C4-2B (cell line): ENCODE measurements around the gene OR5P2.

Source experiments
- CTCF ChIP-seq: fragments of 450-650 bp; conservative IDR thresholded peaks from 2 replicates; pipeline ENCODE4 v1.5.1; 2017; ENCODE audit warnings: mild to moderate bottlenecking
- ZFX ChIP-seq: fragments of 450-650 bp; IDR thresholded peaks from 2 replicates; pipeline ENCODE4 v1.6.1; 2017

GRCh38 chr11:7844986-7845385, 48.2 kb upstream of the OR5P2 start:
- TF ChIP-seq CTCF (no peak), ZFX (no peak)
